ENCODE measurements around the gene FRMPD3. TPM values are rescaled to one million over a fixed set of nuclear protein-coding genes. Genes with fewer than 3 reads are reported as not detected.

FRMPD3 gene
- total RNA-seq, 1 experiment from 2014 or later, result 0.09 TPM

DNA sequence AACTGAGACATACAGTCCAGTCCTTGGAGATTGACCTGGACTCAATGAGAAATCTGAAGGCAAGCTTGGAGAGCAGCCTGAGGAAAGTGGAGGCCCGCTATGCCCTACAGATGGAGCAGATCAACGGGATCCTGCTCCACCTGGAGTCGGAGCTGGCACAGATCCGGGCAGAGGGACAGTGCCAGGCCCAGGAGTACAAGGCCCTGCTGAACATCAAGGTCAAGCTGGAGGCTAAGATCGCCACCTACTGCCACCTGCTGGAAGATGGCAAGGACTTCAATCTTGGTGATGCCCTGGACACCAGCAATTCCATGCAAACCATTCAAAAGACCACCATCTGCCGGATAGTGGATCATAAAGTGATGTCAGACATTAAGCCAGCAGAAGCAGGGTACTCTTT is 20.4 kb upstream of the FRMPD3 start:
- DNase-seq (ENCODE audit: low spot score), result peak; percentile 45
- H3K4me1 ChIP-seq (ENCODE audit: insufficient read depth, low read length, poor library complexity, severe bottlenecking), result no peaks in the 10 kb centered on the region
- no peak overlapping the region for H3K4me3 ChIP-seq (ENCODE audit: low read depth, low read length, poor library complexity, severe bottlenecking)
- POLR2A ChIA-PET (ENCODE audit: low non-redundant PET), result no interaction called here
- H3K27ac ChIP-seq (ENCODE audit: low read depth, low read length, poor library complexity, severe bottlenecking), result no peak overlapping the region
- TF ChIP-seq, protein P1, sequence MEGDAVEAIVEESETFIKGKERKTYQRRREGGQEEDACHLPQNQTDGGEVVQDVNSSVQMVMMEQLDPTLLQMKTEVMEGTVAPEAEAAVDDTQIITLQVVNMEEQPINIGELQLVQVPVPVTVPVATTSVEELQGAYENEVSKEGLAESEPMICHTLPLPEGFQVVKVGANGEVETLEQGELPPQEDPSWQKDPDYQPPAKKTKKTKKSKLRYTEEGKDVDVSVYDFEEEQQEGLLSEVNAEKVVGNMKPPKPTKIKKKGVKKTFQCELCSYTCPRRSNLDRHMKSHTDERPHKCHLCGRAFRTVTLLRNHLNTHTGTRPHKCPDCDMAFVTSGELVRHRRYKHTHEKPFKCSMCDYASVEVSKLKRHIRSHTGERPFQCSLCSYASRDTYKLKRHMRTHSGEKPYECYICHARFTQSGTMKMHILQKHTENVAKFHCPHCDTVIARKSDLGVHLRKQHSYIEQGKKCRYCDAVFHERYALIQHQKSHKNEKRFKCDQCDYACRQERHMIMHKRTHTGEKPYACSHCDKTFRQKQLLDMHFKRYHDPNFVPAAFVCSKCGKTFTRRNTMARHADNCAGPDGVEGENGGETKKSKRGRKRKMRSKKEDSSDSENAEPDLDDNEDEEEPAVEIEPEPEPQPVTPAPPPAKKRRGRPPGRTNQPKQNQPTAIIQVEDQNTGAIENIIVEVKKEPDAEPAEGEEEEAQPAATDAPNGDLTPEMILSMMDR (conservative IDR thresholded peaks at IDR 0.05; ENCODE audit: low read depth, low read length), result peak; percentile 47
- no peak for TF ChIP-seq EZH2 (IDR thresholded peaks at IDR 0.05; ENCODE audit: borderline replicate concordance, low read depth, low read length, poor library complexity, severe bottlenecking)
- intact Hi-C loops (cut with micrococcal nuclease; ENCODE audit: unreplicated experiment), result loop anchor here (1.0 kb wide), 1 partner anchor 404 kb away; no protein-coding TSS in a partner anchor
- CTCF ChIA-PET, result no interaction called here
- H3K9me3 ChIP-seq (ENCODE audit: low read depth, low read length, poor library complexity, severe bottlenecking), result no peaks in the 10 kb centered on the region
- H3K36me3 ChIP-seq (ENCODE audit: insufficient read depth, low read length, poor library complexity, severe bottlenecking), result no peaks in the 10 kb centered on the region
- BruUV-seq (replicated peaks), result no TSS peak
- H3K27me3 ChIP-seq (replicated peaks; ENCODE audit: insufficient read depth, low read depth, low read length, poor library complexity), result no peaks in the 10 kb centered on the region

DNA sequence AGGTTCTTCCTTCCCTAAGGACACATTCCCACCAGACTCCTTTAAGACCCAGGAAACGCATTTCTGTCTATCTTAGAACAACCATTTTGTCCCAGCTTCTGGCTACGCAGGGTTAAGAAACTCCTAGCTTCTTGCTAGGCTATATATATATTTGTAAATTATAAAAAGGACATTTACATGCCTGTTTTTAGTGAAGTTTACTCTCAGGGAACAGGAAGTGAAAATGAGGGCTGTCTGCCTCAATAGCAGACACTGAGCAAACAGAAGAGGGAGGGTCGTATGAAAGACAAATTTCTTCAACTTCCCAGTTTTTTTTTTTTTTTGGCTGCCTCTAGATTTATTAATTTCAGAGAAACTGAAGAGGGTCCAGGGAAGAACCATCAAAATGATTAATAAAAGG is 9.3 kb upstream of the FRMPD3 start:
- intact Hi-C loops (cut with micrococcal nuclease; ENCODE audit: unreplicated experiment), result loop anchor here (10.0 kb wide), 1 partner anchor 545 kb away; no protein-coding TSS in a partner anchor
- H3K27me3 ChIP-seq (replicated peaks; ENCODE audit: insufficient read depth, low read depth, low read length, poor library complexity), result peaks cover 3% of the 10 kb centered on the region
- no peak for DNase-seq (ENCODE audit: low spot score)
- TF ChIP-seq, protein P1 (conservative IDR thresholded peaks at IDR 0.05; ENCODE audit: low read depth, low read length), result no peak
- TF ChIP-seq EZH2 (IDR thresholded peaks at IDR 0.05; ENCODE audit: borderline replicate concordance, low read depth, low read length, poor library complexity, severe bottlenecking), result no peak
- no peaks in the 10 kb centered on the region for H3K9me3 ChIP-seq (ENCODE audit: low read depth, low read length, poor library complexity, severe bottlenecking)
- BruUV-seq (replicated peaks), result no TSS peak
- ChIA-PET CTCF (no interaction called here), POLR2A (ENCODE audit: low non-redundant PET) (no interaction called here)
- no peaks in the 10 kb centered on the region for H3K36me3 ChIP-seq (ENCODE audit: insufficient read depth, low read length, poor library complexity, severe bottlenecking)
- no peak overlapping the region for H3K4me3 ChIP-seq (ENCODE audit: low read depth, low read length, poor library complexity, severe bottlenecking)
- H3K4me1 ChIP-seq (ENCODE audit: insufficient read depth, low read length, poor library complexity, severe bottlenecking), result no peaks in the 10 kb centered on the region
- H3K27ac ChIP-seq (ENCODE audit: low read depth, low read length, poor library complexity, severe bottlenecking), result no peak overlapping the region

DNA sequence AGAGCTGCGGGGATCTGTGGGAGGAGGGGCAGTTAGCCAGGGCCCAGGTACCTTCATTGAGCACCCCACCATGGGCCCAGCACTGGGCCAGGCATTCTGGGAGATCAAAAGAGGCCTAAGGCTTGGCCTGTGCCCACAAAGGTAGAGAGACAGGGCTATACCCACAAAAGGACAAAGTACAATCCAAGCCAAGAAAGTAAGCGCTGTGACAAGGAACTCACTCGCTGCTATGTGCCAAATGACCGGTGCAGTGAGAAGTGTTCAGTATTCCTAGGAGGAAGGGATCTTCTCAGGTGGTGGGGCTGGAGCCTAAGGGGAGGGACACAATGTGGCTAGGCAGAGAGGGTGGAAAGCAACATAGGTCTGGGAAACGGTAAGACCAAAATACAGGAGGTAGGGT is 8.8 kb upstream of the FRMPD3 start:
- CTCF ChIA-PET, result no interaction called here
- Histone ChIP-seq H3K9me3 (ENCODE audit: low read depth, low read length, poor library complexity, severe bottlenecking) (no peaks in the 10 kb centered on the region), H3K4me1 (ENCODE audit: insufficient read depth, low read length, poor library complexity, severe bottlenecking) (no peaks in the 10 kb centered on the region), H3K36me3 (ENCODE audit: insufficient read depth, low read length, poor library complexity, severe bottlenecking) (no peaks in the 10 kb centered on the region), H3K4me3 (ENCODE audit: low read depth, low read length, poor library complexity, severe bottlenecking) (no peak overlapping the region), H3K27me3 (replicated peaks; ENCODE audit: insufficient read depth, low read depth, low read length, poor library complexity) (no peaks in the 10 kb centered on the region), H3K27ac (ENCODE audit: low read depth, low read length, poor library complexity, severe bottlenecking) (no peak overlapping the region)
- no peak for DNase-seq (ENCODE audit: low spot score)
- intact Hi-C loops (cut with micrococcal nuclease; ENCODE audit: unreplicated experiment), result loop anchor here (10.0 kb wide), 1 partner anchor 546 kb away; no protein-coding TSS in a partner anchor
- no TSS peak for BruUV-seq (replicated peaks)
- POLR2A ChIA-PET (ENCODE audit: low non-redundant PET), result no interaction called here
- TF ChIP-seq EZH2 (IDR thresholded peaks at IDR 0.05; ENCODE audit: borderline replicate concordance, low read depth, low read length, poor library complexity, severe bottlenecking), result no peak
- TF ChIP-seq, protein P1 (conservative IDR thresholded peaks at IDR 0.05; ENCODE audit: low read depth, low read length), result no peak
